Measurements from ENCODE around the gene CNOT8. TPM values are rescaled to one million over a fixed set of nuclear protein-coding genes. Genes with fewer than 3 reads are reported as not detected.

The CNOT8 gene
- total and polyA plus RNA-seq, 2 of the 4 experiments (the other 2 are of a cell fraction), result 41.4 to 49.1 TPM

- H3K4me1 ChIP-seq (ENCODE audit: control insufficient read depth, insufficient read depth, low read length), result no peaks in the 10 kb centered on the region
- no peak overlapping the region for H3K14ac ChIP-seq (replicated peaks; ENCODE audit: low read depth, low read length)
- no peaks in the 10 kb centered on the region for H3K9me3 ChIP-seq (ENCODE audit: control insufficient read depth, insufficient read depth, low read length)
- ChIA-PET POLR2A (ENCODE audit: unreplicated experiment) (no interaction called here), CTCF (interaction anchor here (0.6 kb wide), 1 partner anchor 188 kb away, joined by 4 read pairs; no protein-coding TSS in a partner anchor)
- H4K8ac ChIP-seq (ENCODE audit: low read depth in 2 of 2, low read length in 2 of 2), result no peak overlapping the region
- no peak overlapping the region for H2AK5ac ChIP-seq (ENCODE audit: low read depth, low read length)
- H3K27me3 ChIP-seq (ENCODE audit: control insufficient read depth, insufficient read depth, low read length), result no peaks in the 10 kb centered on the region
- no peak overlapping the region for H2BK120ac ChIP-seq (ENCODE audit: low read depth, low read length)
- no peaks in the 10 kb centered on the region for H4K20me1 ChIP-seq (ENCODE audit: insufficient read depth, low read length)
- H3K4ac ChIP-seq (ENCODE audit: low read depth, low read length), result no peak overlapping the region
- dilution Hi-C loops (cut with HindIII; ENCODE audit: low sequenced_read_pairs, unreplicated experiment) (no loop called here), in situ Hi-C loops (cut with MboI; ENCODE audit: low sequenced_read_pairs) (no loop called here), intact Hi-C loops (cut with micrococcal nuclease) (no loop called here)
- DNase-seq (no peak), ATAC-seq (ENCODE audit: low read depth) (no peak)
- no peak overlapping the region for H2AK9ac ChIP-seq (replicated peaks; ENCODE audit: low read depth, low read length, poor library complexity)
- no peak overlapping the region for H3K23ac ChIP-seq (ENCODE audit: low read depth, low read length)
- no peak overlapping the region for H4K5ac ChIP-seq (ENCODE audit: low read depth, low read length)
- no peak overlapping the region for H3K4me3 ChIP-seq (ENCODE audit: insufficient read depth, low read depth, low read length)
- H4K91ac ChIP-seq (ENCODE audit: insufficient read depth, low read depth, low read length), result no peak overlapping the region
- H3K56ac ChIP-seq (ENCODE audit: extremely low read depth, insufficient read depth, low read length), result no peak overlapping the region
- TF ChIP-seq FOS (IDR thresholded peaks at IDR 0.05; ENCODE audit: low read depth, low read length) (no peak), RFX5 (IDR thresholded peaks at IDR 0.05; ENCODE audit: low read depth, low read length) (no peak), BHLHE40 (IDR thresholded peaks at IDR 0.05; ENCODE audit: low read depth, low read length) (no peak), MXI1 (IDR thresholded peaks at IDR 0.05; ENCODE audit: borderline replicate concordance, low read depth, low read length) (no peak), CTCF (conservative IDR thresholded peaks at IDR 0.05; ENCODE audit: low read depth, low read length) (no peak), MAZ (IDR thresholded peaks at IDR 0.05; ENCODE audit: borderline replicate concordance, low read depth, low read length) (no peak), USF2 (IDR thresholded peaks at IDR 0.05; ENCODE audit: low read depth, low read length) (no peak), ELK1 (IDR thresholded peaks at IDR 0.05; ENCODE audit: borderline replicate concordance, low read depth, low read length) (no peak), RAD21 (IDR thresholded peaks at IDR 0.05; ENCODE audit: low read length) (no peak), RCOR1 (IDR thresholded peaks at IDR 0.05; ENCODE audit: insufficient replicate concordance, low read length) (no peak), CEBPB (IDR thresholded peaks at IDR 0.05; ENCODE audit: low read depth, low read length) (no peak), NFE2L2 (IDR thresholded peaks at IDR 0.05; ENCODE audit: low read depth, low read length) (no peak), SMC3 (IDR thresholded peaks at IDR 0.05; ENCODE audit: low read depth, low read length) (no peak), MAFK (IDR thresholded peaks at IDR 0.05; ENCODE audit: low read depth, low read length) (no peak)
- no peak overlapping the region for H3K27ac ChIP-seq (ENCODE audit: insufficient read depth, low read length)
- no peaks in the 10 kb centered on the region for H3K9me1 ChIP-seq (ENCODE audit: insufficient read depth, low read length)
- H3K4me2 ChIP-seq (ENCODE audit: low read depth, low read length), result no peak overlapping the region
- H2AFZ ChIP-seq (replicated peaks; ENCODE audit: low read length, poor library complexity), result no peak overlapping the region
- no peak overlapping the region for H3K18ac ChIP-seq (ENCODE audit: low read depth, low read length)
- H2BK15ac ChIP-seq (ENCODE audit: low read depth, low read length), result no peak overlapping the region
- peaks cover 41% of the 10 kb centered on the region for H3K36me3 ChIP-seq (ENCODE audit: control insufficient read depth, insufficient read depth, low read length)
- no peak overlapping the region for H3K9ac ChIP-seq (ENCODE audit: low read depth, low read length)
- no peak overlapping the region for H2BK20ac ChIP-seq (ENCODE audit: low read depth, low read length)
- BruUV-seq (replicated peaks), result no TSS peak
- H2BK5ac ChIP-seq (ENCODE audit: low read depth, low read length, poor library complexity, severe bottlenecking), result no peak overlapping the region
- no CpG with 5 or more reads among the region's 4 CpGs for WGBS, 2 experiments (ENCODE audit: extremely low coverage in 2 of 2, insufficient read length in 1 of 2)
- no peaks in the 10 kb centered on the region for H3K79me1 ChIP-seq (ENCODE audit: low read depth in 1 of 2, low read length in 2 of 2)
Measured at GRCh38 chr5:154898210-154898609, 39.8 kb downstream of the CNOT8 start.

Measured in IMR-90 (cell line).